ENCODE measurements around the gene FIBP. TPM values are rescaled to one million over a fixed set of nuclear protein-coding genes. Genes with fewer than 3 reads are reported as not detected.
A peak's percentile ranks its signal among the peaks of the same experiment; 100 is the strongest.

Gene FIBP
- total and polyA plus RNA-seq, 12 donors = 44.0 to 88.4 (median 49.9) TPM

DNA sequence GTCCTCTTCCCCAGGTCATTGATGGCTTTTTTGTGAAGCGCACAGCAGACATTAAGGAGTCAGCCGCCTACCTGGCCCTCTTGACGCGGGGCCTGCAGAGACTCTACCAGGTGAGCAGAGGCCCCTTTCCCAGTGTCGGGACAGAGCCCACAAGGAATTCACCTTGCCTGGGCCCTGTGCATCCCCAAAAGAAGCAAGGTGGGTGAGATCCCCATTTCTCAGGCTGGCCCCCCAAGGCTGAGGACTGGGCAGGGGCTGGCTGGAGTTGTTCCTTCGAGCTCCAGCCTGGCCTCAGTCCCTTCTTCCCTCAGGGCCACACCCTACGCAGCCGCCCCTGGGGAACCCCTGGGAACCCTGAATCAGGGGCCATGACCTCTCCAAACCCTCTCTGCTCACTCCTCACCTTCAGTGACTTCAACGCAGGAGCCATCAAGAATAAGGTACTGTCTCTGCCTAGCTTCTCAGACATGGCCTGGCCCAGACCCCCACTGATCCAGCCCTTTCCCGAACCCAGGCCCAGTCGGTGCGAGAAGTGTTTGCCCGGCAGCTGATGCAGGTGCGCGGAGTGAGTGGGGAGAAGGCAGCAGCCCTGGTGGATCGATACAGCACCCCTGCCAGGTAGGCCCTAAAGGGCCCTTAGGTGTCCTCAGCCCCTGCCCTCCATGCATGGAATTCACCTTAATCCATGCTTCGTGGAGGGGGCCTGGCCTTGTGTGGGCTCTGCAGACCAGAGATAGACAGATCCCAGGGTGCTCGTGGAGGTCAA, 23.4 kb downstream of the FIBP start:
- 80 to 87% methylated on average over 18 of the region's 18 CpGs for WGBS, 2 donors
- Histone ChIP-seq H3K4me1 (peaks cover 2 to 31% (median 23%) of the 10 kb centered on the region in 9 donors), H3K27me3 (no peaks in the 10 kb centered on the region), H3K27ac (no peak overlapping the region), H3K9me3 (no peaks in the 10 kb centered on the region), H3K4me3 (no peak overlapping the region), H3K36me3 (peaks cover 0 to 86% (median 64%) of the 10 kb centered on the region in 9 donors)
- TF ChIP-seq, protein P1, sequence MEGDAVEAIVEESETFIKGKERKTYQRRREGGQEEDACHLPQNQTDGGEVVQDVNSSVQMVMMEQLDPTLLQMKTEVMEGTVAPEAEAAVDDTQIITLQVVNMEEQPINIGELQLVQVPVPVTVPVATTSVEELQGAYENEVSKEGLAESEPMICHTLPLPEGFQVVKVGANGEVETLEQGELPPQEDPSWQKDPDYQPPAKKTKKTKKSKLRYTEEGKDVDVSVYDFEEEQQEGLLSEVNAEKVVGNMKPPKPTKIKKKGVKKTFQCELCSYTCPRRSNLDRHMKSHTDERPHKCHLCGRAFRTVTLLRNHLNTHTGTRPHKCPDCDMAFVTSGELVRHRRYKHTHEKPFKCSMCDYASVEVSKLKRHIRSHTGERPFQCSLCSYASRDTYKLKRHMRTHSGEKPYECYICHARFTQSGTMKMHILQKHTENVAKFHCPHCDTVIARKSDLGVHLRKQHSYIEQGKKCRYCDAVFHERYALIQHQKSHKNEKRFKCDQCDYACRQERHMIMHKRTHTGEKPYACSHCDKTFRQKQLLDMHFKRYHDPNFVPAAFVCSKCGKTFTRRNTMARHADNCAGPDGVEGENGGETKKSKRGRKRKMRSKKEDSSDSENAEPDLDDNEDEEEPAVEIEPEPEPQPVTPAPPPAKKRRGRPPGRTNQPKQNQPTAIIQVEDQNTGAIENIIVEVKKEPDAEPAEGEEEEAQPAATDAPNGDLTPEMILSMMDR (IDR thresholded peaks at IDR 0.05) = no peak
- intact Hi-C loops (cut with DNase I) = no loop called here
- ATAC-seq (no peak), DNase-seq (no peak)

DNA sequence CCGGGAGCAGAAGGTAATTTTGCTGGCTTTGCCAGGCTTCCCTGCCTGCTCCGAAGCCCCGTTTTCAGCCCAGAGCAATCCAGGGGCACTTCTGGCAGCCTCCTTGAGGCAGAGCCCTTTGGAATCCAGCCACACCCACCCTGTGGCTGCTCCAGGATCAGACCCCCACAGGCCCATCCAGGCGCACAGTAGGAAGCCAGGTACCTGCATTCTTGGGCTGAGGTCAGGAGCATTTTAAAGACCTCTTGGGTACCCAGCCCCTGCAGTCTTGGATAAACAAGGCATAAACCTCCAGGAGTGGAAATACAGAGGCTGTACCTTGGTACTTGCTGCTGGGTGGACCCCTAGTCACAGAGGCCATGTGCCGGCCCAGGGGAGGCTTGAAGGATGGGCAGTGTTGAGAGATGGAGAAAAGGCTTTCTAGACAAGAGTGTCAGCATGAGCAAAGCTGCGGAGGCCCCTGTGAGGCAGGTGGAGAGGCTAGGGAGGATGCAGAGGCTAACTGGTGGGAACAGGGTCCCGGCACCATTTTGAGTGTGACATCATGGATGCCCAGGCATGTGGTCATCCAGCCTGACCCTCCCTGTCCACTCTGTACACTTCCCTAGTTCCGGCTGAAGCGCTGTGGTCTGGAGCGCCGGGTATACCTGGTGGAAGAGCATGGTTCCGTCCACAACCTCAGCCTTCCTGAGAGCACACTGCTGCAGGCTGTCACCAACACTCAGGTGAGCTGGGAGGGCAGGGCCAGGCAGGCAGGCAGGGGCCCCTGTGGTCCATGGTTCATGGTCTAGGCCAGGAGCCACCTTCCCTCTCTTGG, 24.2 kb downstream of the FIBP start:
- no peak overlapping the region for H3K27ac ChIP-seq
- peaks cover 2 to 30% (median 26%) of the 10 kb centered on the region in 9 donors for H3K4me1 ChIP-seq
- no peaks in the 10 kb centered on the region for H3K9me3 ChIP-seq
- ATAC-seq (no peak), DNase-seq (peak in 1 of 2 donors; percentile 3)
- intact Hi-C loops (cut with DNase I) = no loop called here
- peaks cover 0 to 78% (median 59%) of the 10 kb centered on the region in 9 donors for H3K36me3 ChIP-seq
- H3K4me3 ChIP-seq = no peak overlapping the region
- H3K27me3 ChIP-seq = no peaks in the 10 kb centered on the region
- 79 to 84% methylated on average over 12 of the region's 12 CpGs for WGBS, 2 donors
- TF ChIP-seq, protein P1 (IDR thresholded peaks at IDR 0.05) = no peak

DNA sequence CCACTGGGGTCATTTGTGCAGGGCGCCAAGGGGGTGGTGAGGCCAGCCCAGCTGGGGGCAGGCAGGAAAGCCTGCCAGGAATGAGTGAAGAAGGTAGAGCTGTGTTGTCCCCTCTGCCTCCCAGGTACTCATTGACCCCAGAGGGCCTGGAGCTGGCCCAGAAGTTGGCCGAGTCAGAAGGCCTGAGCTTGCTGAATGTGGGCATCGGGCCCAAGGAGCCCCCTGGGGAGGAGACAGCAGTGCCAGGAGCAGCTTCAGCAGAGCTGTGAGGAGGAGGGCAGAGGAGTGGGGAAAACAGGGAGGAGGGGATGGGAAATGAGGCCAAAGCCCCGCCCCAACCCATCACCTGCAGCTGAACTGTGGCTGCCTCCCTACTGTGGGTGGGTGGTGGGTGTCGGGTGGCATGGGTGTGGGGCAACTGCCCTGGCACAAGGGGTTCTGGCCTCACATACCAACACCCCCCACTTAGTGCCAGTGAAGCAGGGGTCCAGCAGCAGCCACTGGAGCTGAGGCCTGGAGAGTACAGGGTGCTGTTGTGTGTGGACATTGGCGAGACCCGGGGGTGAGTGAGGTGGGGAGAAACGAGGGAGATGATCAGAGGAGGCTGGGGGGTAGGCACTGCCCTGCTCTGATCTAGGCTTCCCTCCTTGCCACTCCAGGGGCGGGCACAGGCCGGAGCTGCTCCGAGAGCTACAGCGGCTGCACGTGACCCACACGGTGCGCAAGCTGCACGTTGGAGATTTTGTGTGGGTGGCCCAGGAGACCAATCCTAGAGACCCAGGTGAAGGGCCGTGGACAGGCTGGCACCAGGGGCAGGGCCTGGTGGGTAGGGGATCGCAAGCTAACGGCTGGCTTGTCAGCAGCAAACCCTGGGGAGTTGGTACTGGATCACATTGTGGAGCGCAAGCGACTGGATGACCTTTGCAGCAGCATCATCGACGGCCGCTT, 25.1 kb downstream of the FIBP start:
- Histone ChIP-seq H3K4me1 (peaks cover 5 to 39% (median 32%) of the 10 kb centered on the region in 9 donors), H3K27ac (peak overlapping the region in 1 of 10 donors; percentile 99), H3K4me3 (no peak overlapping the region), H3K27me3 (no peaks in the 10 kb centered on the region), H3K36me3 (peaks cover 0 to 69% (median 55%) of the 10 kb centered on the region in 9 donors), H3K9me3 (no peaks in the 10 kb centered on the region)
- no peak for ATAC-seq
- intact Hi-C loops (cut with DNase I) = no loop called here
- 86 to 88% methylated on average over 24 of the region's 24 CpGs for WGBS, 2 donors
- TF ChIP-seq, protein P1 (IDR thresholded peaks at IDR 0.05) = no peak
- DNase-seq = peak in 1 of 2 donors; percentile 5
